Measurements from ENCODE around the gene GPLD1.

GPLD1 gene

GRCh38 chr6:24506814-24507520 is 17.6 kb upstream of the GPLD1 start:
- no peak overlapping the region for H3K4me2 ChIP-seq (ENCODE audit: low read length)
- H3K9ac ChIP-seq: no peak overlapping the region
- H3K4me3 ChIP-seq (ENCODE audit: low read depth, low read length): no peak overlapping the region
- H3K27ac ChIP-seq: no peak overlapping the region
- H3K36me3 ChIP-seq (ENCODE audit: control insufficient read depth, insufficient read depth, low read length): no peaks in the 10 kb centered on the region
- H3K27me3 ChIP-seq (ENCODE audit: control insufficient read depth, insufficient read depth, low read length): no peaks in the 10 kb centered on the region
- no peaks in the 10 kb centered on the region for H3K79me2 ChIP-seq
- no peak for TF ChIP-seq CTCF (IDR thresholded peaks at IDR 0.05)
- H2AFZ ChIP-seq: no peak overlapping the region
- no peaks in the 10 kb centered on the region for H3K9me3 ChIP-seq (ENCODE audit: control insufficient read depth, low read length)
- no peaks in the 10 kb centered on the region for H3K4me1 ChIP-seq

- H3K4me3 ChIP-seq (ENCODE audit: low read depth, low read length): no peak overlapping the region
- H2AFZ ChIP-seq: no peak overlapping the region
- H3K27ac ChIP-seq: no peak overlapping the region
- TF ChIP-seq CTCF (IDR thresholded peaks at IDR 0.05): no peak
- H3K27me3 ChIP-seq (ENCODE audit: control insufficient read depth, insufficient read depth, low read length): no peaks in the 10 kb centered on the region
- no peaks in the 10 kb centered on the region for H3K4me1 ChIP-seq
- H3K79me2 ChIP-seq: no peaks in the 10 kb centered on the region
- no peaks in the 10 kb centered on the region for H3K36me3 ChIP-seq (ENCODE audit: control insufficient read depth, insufficient read depth, low read length)
- no peaks in the 10 kb centered on the region for H3K9me3 ChIP-seq (ENCODE audit: control insufficient read depth, low read length)
- no peak overlapping the region for H3K9ac ChIP-seq
- H3K4me2 ChIP-seq (ENCODE audit: low read length): no peak overlapping the region
Measured at GRCh38 chr6:24504649-24505586, 15.5 kb upstream of the GPLD1 start.

DNA sequence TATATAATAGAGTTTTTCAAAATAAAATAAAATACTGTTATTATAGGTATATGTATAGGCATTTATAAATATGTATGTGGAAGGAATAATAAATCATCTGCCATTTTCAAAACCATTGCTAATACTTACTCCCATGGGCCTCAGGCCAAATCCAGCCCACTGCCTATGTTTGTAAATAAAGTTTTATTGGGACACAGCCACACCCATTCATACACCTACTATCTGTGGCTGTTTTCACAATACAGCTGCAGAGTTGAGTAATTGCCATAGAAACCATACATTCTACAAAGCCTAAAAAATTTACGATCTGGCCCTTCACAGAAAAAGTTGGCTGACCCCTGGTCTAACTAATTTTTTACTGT is 14.9 kb upstream of the GPLD1 start:
- no peak overlapping the region for H3K27ac ChIP-seq
- no peak overlapping the region for H3K4me3 ChIP-seq (ENCODE audit: low read depth, low read length)
- no peaks in the 10 kb centered on the region for H3K79me2 ChIP-seq
- no peaks in the 10 kb centered on the region for H3K27me3 ChIP-seq (ENCODE audit: control insufficient read depth, insufficient read depth, low read length)
- H3K4me1 ChIP-seq: no peaks in the 10 kb centered on the region
- no peak overlapping the region for H3K4me2 ChIP-seq (ENCODE audit: low read length)
- no peak overlapping the region for H3K9ac ChIP-seq
- H3K9me3 ChIP-seq (ENCODE audit: control insufficient read depth, low read length): no peaks in the 10 kb centered on the region
- H3K36me3 ChIP-seq (ENCODE audit: control insufficient read depth, insufficient read depth, low read length): no peaks in the 10 kb centered on the region
- no peak for TF ChIP-seq CTCF (IDR thresholded peaks at IDR 0.05)
- no peak overlapping the region for H2AFZ ChIP-seq

DNA sequence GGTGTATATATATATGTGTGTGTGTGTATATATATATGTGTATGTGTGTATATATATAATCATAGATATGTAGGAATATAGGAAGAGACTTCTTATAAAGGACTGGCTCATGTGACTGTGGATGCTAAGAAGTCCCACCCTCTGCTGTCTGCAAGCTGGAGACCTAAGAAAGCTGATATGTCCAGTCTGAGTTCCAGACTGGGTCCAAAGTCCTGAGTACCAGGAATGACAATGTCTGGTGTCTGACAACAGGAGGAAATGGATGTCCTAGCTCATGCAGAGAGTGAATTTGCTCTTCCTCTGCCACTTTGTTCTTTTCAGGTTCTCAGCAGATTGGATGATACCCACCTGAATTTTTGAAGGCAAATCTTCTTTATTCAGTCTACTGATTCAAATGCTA is 12.5 kb upstream of the GPLD1 start:
- Histone ChIP-seq H3K27me3 (ENCODE audit: control insufficient read depth, insufficient read depth, low read length) (no peaks in the 10 kb centered on the region), H3K9me3 (ENCODE audit: control insufficient read depth, low read length) (no peaks in the 10 kb centered on the region), H3K9ac (no peak overlapping the region), H3K4me2 (ENCODE audit: low read length) (no peak overlapping the region), H3K79me2 (no peaks in the 10 kb centered on the region), H2AFZ (no peak overlapping the region), H3K27ac (no peak overlapping the region), H3K4me3 (ENCODE audit: low read depth, low read length) (no peak overlapping the region), H3K36me3 (ENCODE audit: control insufficient read depth, insufficient read depth, low read length) (no peaks in the 10 kb centered on the region), H3K4me1 (no peaks in the 10 kb centered on the region)
- no peak for TF ChIP-seq CTCF (IDR thresholded peaks at IDR 0.05)

Measured in parathyroid adenoma (tissue), 2 donors.